Thoracic aorta (tissue), 2 donors: ENCODE results near the gene FRMD1. TPM values are rescaled to one million over a fixed set of nuclear protein-coding genes. Genes with fewer than 3 reads are reported as not detected.

Source experiments
- ATAC-seq: fragments of 150-250 bp; one replicate; pipeline ENCODE4 v1.8.0; 2017; ENCODE audit warnings: low read depth; ENCODE audit not compliant: insufficient number of reproducible peaks, low FRiP score
- DNase-seq: peaks from one replicate; pipeline ENCODE4 v3.0.0-alpha.2; 2020; ENCODE audit warnings: low spot score
- H3K27ac ChIP-seq, 2 donors: fragments of 200-600 bp; sonication (generic); 1 replicate in 1 of 2; 2 replicates in 1 of 2; pipeline ENCODE4 v1.5.1; 2016; ENCODE audit warnings: mild to moderate bottlenecking in 2 of 2, moderate library complexity in 2 of 2
- H3K27me3 ChIP-seq: fragments of 200-600 bp; sonication (generic); replicated peaks from 2 replicates; pipeline ENCODE4 v1.6.0; 2016; ENCODE audit warnings: mild to moderate bottlenecking; ENCODE audit not compliant: insufficient read depth
- H3K36me3 ChIP-seq: fragments of 200-600 bp; sonication (generic); one replicate; pipeline ENCODE4 v1.5.1; 2016
- H3K4me1 ChIP-seq, 2 donors: fragments of 200-600 bp; sonication (generic); 1 replicate in 1 of 2; 2 replicates in 1 of 2; pipeline versions ENCODE4 v1.5.1 to v1.6.0; 2016; ENCODE audit warnings: low read depth in 2 of 2, mild to moderate bottlenecking in 1 of 2; ENCODE audit not compliant: control insufficient read depth in 1 of 2
- H3K4me3 ChIP-seq: fragments of 200-600 bp; sonication (generic); 2 replicates; pipeline ENCODE4 v1.5.1; 2016; ENCODE audit warnings: mild to moderate bottlenecking
- H3K9me3 ChIP-seq: fragments of 200-600 bp; sonication (generic); 2 replicates; pipeline ENCODE4 v1.5.1; 2016
- total RNA-seq, 2 donors: library from RNA; depleted of rRNA; stranded (reverse); fragments of >200 nt; gene quantifications; one replicate each; pipeline versions ENCODE4 v1.1.0 to v1.2.3, GENCODE V29; 2016
- TF ChIP-seq, protein P1 (sequence below): fragments of 200-600 bp; sonication (generic); IDR thresholded peaks from one replicate; pipeline ENCODE4 v1.5.1; 2019; ENCODE audit warnings: antibody characterized with exemption

FRMD1 gene
- not detected for total RNA-seq

- no peaks in the 10 kb centered on the region for H3K9me3 ChIP-seq
- no peaks in the 10 kb centered on the region for H3K36me3 ChIP-seq
- TF ChIP-seq, protein P1, sequence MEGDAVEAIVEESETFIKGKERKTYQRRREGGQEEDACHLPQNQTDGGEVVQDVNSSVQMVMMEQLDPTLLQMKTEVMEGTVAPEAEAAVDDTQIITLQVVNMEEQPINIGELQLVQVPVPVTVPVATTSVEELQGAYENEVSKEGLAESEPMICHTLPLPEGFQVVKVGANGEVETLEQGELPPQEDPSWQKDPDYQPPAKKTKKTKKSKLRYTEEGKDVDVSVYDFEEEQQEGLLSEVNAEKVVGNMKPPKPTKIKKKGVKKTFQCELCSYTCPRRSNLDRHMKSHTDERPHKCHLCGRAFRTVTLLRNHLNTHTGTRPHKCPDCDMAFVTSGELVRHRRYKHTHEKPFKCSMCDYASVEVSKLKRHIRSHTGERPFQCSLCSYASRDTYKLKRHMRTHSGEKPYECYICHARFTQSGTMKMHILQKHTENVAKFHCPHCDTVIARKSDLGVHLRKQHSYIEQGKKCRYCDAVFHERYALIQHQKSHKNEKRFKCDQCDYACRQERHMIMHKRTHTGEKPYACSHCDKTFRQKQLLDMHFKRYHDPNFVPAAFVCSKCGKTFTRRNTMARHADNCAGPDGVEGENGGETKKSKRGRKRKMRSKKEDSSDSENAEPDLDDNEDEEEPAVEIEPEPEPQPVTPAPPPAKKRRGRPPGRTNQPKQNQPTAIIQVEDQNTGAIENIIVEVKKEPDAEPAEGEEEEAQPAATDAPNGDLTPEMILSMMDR, result no peak
- H3K4me1 ChIP-seq, result no peaks in the 10 kb centered on the region
- no peak within 1 kb of the TSS for H3K4me3 ChIP-seq
- no peaks in the 10 kb centered on the region for H3K27me3 ChIP-seq
- no peak for ATAC-seq
- no peak for DNase-seq
- no peak within 1 kb of the TSS for H3K27ac ChIP-seq
These were observed at the start of gene FRMD1 for GRCh38 chr6:168078943-168079405. Gene FRMD1 (minus strand): TSS chr6:168079212. CDS start chr6:168079094, 118 bp downstream.

GRCh38 chr6:168128006-168128630 is 49.1 kb upstream of the FRMD1 start:
- no peaks in the 10 kb centered on the region for H3K27me3 ChIP-seq

GRCh38 chr6:168127384-168127868 is 48.4 kb upstream of the FRMD1 start:
- Histone ChIP-seq H3K27me3 (no peaks in the 10 kb centered on the region), H3K9me3 (no peaks in the 10 kb centered on the region), H3K4me3 (no peak overlapping the region), H3K36me3 (no peaks in the 10 kb centered on the region), H3K4me1 (peaks cover 0 to 5% of the 10 kb centered on the region in 2 donors), H3K27ac (no peak overlapping the region)
- DNase-seq, result no peak
- TF ChIP-seq, protein P1, result no peak
- no peak for ATAC-seq

More at GRCh38 chr6:168128006-168128630, 49.1 kb upstream of the FRMD1 start:
- H3K36me3 ChIP-seq, result no peaks in the 10 kb centered on the region
- H3K4me1 ChIP-seq, result peaks cover 3 to 11% of the 10 kb centered on the region in 2 donors
- ATAC-seq (no peak), DNase-seq (no peak)
- no peaks in the 10 kb centered on the region for H3K9me3 ChIP-seq
- TF ChIP-seq, protein P1, result no peak
- no peak overlapping the region for H3K4me3 ChIP-seq
- no peak overlapping the region for H3K27ac ChIP-seq

GRCh38 chr6:168126566-168127383 is 47.8 kb upstream of the FRMD1 start:
- DNase-seq (no peak), ATAC-seq (no peak)
- TF ChIP-seq, protein P1, result no peak
- H3K27ac ChIP-seq, result no peak overlapping the region
- H3K9me3 ChIP-seq, result no peaks in the 10 kb centered on the region
- H3K4me1 ChIP-seq, result no peaks in the 10 kb centered on the region
- H3K36me3 ChIP-seq, result no peaks in the 10 kb centered on the region
- H3K27me3 ChIP-seq, result no peaks in the 10 kb centered on the region
- H3K4me3 ChIP-seq, result no peak overlapping the region

DNA sequence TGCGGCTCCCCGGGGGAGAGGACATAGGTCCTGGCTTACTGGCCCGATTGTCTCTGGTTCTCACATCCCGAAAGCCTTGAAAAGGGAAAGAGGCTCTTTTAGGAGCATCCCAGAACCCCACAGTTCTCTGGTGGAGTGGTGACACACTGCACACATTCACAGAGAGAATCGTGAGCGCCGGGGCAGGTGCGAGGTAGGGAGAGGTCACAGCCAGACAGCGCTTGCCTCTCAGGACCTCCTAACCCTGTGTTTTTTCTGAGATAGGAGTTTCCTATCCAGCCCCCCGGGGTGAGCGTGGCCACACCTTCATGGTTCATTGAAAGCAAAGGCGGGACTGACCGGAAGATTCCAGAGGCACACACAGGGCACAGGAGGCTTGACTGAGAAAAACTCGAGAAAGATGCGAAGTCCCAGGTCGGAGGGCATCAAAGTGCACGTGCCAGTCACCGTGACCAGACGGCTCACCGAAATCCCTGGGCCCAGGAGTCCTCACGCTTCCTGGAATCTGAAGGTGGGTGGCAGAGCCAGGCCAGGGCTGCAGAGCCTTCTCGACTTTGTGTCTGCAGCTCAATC is 46.5 kb upstream of the FRMD1 start:
- no peaks in the 10 kb centered on the region for H3K27me3 ChIP-seq
- H3K27ac ChIP-seq, result no peak overlapping the region
- no peaks in the 10 kb centered on the region for H3K36me3 ChIP-seq
- ATAC-seq (no peak), DNase-seq (no peak)
- H3K4me1 ChIP-seq, result no peaks in the 10 kb centered on the region
- TF ChIP-seq, protein P1, result no peak
- H3K4me3 ChIP-seq, result no peak overlapping the region
- H3K9me3 ChIP-seq, result no peaks in the 10 kb centered on the region
